ENCODE results near the gene LRGUK.
"Not testable (repeated sequence)": the region's sequence is repeated elsewhere in the genome, so short reads cannot be mapped to it uniquely, and the experiment has no call there.

Gene LRGUK

DNA sequence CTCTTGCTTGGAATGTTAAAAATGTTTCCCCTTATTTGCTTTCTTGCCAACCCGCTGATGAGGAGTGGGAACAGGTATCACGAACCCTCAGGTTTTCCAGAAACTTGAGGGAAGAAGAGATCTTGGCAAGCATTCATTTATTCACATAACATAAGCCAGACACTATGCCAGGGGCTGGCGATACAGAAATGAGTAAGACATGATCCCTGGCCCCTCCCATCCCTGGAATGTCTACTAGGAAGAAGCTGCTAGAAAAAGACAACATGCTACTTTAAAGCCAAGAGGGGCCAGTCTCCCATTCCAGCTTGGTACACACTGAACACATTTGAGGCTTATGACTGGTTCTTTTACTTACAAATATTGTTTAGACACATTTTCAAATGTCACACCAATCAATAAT, 163.1 kb downstream of the LRGUK start:
- TF ChIP-seq, protein P1, sequence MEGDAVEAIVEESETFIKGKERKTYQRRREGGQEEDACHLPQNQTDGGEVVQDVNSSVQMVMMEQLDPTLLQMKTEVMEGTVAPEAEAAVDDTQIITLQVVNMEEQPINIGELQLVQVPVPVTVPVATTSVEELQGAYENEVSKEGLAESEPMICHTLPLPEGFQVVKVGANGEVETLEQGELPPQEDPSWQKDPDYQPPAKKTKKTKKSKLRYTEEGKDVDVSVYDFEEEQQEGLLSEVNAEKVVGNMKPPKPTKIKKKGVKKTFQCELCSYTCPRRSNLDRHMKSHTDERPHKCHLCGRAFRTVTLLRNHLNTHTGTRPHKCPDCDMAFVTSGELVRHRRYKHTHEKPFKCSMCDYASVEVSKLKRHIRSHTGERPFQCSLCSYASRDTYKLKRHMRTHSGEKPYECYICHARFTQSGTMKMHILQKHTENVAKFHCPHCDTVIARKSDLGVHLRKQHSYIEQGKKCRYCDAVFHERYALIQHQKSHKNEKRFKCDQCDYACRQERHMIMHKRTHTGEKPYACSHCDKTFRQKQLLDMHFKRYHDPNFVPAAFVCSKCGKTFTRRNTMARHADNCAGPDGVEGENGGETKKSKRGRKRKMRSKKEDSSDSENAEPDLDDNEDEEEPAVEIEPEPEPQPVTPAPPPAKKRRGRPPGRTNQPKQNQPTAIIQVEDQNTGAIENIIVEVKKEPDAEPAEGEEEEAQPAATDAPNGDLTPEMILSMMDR (IDR thresholded peaks at IDR 0.05; ENCODE audit: insufficient read depth, low read length, poor library complexity, severe bottlenecking), result no peak
- no peak overlapping the region for H3K4me3 ChIP-seq (replicated peaks; ENCODE audit: low read depth, low read length)
- H3K27me3 ChIP-seq (replicated peaks; ENCODE audit: control insufficient read depth, insufficient read depth, low read length), result no peaks in the 10 kb centered on the region
- H3K36me3 ChIP-seq (ENCODE audit: control insufficient read depth, insufficient read depth, low read length), result peaks cover 3% of the 10 kb centered on the region; the same call in 1 of the 2 replicates
- DNase-seq (ENCODE audit: extremely low read depth, insufficient read length), result no peak

DNA sequence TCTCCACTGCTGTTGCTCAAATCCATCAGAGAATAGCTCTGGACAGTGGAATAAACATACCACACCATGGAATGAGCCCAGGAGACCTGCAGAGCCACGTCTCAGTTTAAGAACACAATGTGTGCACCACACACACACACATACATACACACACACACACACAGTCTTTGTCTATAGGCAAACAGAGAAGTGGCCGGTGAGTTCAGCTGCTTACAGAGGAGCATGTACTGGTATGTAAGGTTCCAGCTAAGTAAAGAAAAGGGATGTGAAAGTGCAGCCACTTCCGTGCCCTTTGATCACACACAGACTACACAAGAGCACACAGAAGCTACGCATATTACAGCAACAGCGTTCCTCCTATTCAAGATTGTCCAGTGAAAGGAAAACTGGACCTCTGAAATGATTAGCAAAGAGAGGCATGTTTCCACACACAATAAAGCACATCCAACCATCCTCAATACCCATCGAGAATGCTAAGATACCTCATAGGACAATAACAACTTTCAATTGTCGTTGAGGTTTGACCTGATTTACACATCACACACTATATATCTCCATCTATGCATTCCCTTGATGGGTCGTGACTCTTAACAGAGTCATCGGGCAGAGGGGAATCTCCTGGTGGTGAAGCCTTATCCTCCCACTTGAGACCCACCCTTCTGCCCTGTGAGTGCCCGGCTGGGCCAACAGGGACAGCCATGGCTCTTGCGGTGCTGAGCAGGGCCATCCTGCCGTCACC, 166.0 kb downstream of the LRGUK start:
- Histone ChIP-seq H3K4me3 (replicated peaks; ENCODE audit: low read depth, low read length) (no peak overlapping the region), H3K36me3 (ENCODE audit: control insufficient read depth, insufficient read depth, low read length) (peaks cover 3% of the 10 kb centered on the region; the same call in 1 of the 2 replicates), H3K27me3 (replicated peaks; ENCODE audit: control insufficient read depth, insufficient read depth, low read length) (no peaks in the 10 kb centered on the region)
- DNase-seq (ENCODE audit: extremely low read depth, insufficient read length), result peak; percentile 52
- TF ChIP-seq, protein P1 (IDR thresholded peaks at IDR 0.05; ENCODE audit: insufficient read depth, low read length, poor library complexity, severe bottlenecking), result no peak

DNA sequence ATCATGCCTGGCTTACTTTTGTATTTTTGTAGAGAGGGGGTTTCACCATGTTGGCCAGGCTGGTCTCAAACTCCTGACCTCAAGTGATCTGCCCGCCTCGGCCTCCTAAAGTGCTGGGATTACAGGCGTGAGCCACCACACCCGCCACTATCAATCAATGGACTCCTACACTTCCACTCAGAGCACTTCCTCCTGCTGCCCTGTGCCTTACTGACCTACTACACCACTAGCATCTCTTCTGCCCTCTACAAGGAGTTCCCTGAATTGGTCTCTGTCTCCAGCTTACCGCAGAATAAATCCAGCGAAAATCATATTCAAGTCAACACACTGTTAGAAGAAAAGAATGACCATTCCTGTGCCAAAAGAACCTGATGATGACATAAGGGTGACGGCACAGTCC, 168.8 kb downstream of the LRGUK start:
- H3K36me3 ChIP-seq (ENCODE audit: control insufficient read depth, insufficient read depth, low read length); H3K27me3 ChIP-seq (replicated peaks; ENCODE audit: control insufficient read depth, insufficient read depth, low read length); H3K4me3 ChIP-seq (replicated peaks; ENCODE audit: low read depth, low read length); DNase-seq (ENCODE audit: extremely low read depth, insufficient read length): not testable (repeated sequence)

DNA sequence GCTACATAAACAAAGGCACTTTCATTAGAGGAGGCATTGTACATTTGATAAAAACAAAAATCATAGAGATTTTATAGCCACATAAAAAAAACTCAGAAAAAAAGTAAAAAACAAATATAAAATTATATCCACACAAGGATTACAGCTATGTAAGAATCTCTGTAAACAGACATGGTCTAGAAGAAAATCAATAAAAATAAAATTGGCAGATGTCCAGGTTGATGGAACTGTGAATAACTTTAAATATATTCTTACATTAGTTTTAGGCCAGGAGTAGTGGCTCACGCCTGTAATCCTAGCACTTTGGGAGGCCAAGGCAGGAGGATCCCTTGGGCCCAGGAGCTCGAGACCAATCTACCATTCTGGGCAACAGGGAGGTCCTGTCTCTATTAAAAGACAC, 170.3 kb downstream of the LRGUK start:
- H3K27me3 ChIP-seq (replicated peaks; ENCODE audit: control insufficient read depth, insufficient read depth, low read length), result no peaks in the 10 kb centered on the region
- TF ChIP-seq, protein P1 (IDR thresholded peaks at IDR 0.05; ENCODE audit: insufficient read depth, low read length, poor library complexity, severe bottlenecking), result no peak
- H3K4me3 ChIP-seq (replicated peaks; ENCODE audit: low read depth, low read length), result no peak overlapping the region
- DNase-seq (ENCODE audit: extremely low read depth, insufficient read length), result no peak
- peaks cover 8% of the 10 kb centered on the region for H3K36me3 ChIP-seq (ENCODE audit: control insufficient read depth, insufficient read depth, low read length)

DNA sequence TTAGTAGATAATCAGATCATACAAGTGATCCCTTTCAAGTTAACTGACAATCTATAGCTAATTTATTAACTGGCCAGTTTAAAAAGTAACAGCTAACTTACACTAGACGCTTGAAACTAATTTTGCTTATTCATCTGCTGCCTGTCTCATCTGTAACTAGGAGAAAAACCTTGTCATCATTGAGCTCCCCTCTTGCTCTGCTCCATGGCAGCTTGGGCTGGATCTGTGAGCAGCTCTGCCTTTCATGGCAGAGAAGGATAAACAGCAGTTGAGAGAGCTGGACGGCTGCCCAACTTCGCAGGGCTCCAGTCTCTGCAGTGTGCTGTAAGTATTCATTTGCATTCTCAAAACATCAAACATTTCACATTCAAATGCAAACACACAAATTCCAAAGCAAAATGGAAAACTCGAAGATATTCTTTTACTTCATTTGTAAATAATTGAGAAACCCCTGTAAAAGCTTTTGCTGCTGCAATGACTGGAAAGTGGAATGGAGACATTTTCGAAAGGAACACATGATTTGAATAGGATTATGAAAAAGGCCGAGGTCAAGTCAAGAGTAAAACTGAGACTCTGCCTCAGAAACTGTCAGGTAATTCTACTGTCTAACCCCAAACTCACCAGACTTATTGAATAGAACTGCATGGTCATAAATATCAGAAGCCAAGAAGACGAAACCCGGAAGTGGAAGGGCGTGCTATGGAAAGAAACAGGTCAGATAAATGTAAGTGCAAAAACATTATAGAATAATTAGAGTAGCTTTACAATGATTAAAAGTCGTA, 172.0 kb downstream of the LRGUK start:
- peaks cover 7% of the 10 kb centered on the region for H3K36me3 ChIP-seq (ENCODE audit: control insufficient read depth, insufficient read depth, low read length)
- DNase-seq (ENCODE audit: extremely low read depth, insufficient read length), result no peak
- TF ChIP-seq, protein P1 (IDR thresholded peaks at IDR 0.05; ENCODE audit: insufficient read depth, low read length, poor library complexity, severe bottlenecking), result no peak
- H3K4me3 ChIP-seq (replicated peaks; ENCODE audit: low read depth, low read length), result no peak overlapping the region
- H3K27me3 ChIP-seq (replicated peaks; ENCODE audit: control insufficient read depth, insufficient read depth, low read length), result no peaks in the 10 kb centered on the region

DNA sequence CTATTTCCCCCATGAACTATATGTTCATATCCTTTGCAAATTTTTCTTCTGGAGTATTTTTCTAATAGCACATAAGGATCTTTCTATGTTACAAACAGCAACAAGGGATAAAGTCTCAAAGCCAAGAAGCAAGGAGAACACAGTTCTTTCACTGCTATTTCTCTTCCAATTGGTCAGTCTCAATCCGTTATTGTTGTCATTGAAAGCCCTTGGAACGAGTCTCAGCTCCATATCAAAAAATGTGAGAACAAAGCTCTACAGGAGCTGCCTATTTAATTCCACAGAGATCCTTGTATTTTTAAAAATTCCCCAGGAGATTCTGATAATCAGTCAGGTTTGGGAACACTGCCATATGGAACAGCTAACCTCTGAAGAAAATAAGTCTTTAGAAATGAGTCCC, 173.8 kb downstream of the LRGUK start:
- H3K4me3 ChIP-seq (replicated peaks; ENCODE audit: low read depth, low read length), result no peak overlapping the region
- no peaks in the 10 kb centered on the region for H3K27me3 ChIP-seq (replicated peaks; ENCODE audit: control insufficient read depth, insufficient read depth, low read length)
- peaks cover 5% of the 10 kb centered on the region for H3K36me3 ChIP-seq (ENCODE audit: control insufficient read depth, insufficient read depth, low read length)
- DNase-seq (ENCODE audit: extremely low read depth, insufficient read length), result no peak
- TF ChIP-seq, protein P1 (IDR thresholded peaks at IDR 0.05; ENCODE audit: insufficient read depth, low read length, poor library complexity, severe bottlenecking), result no peak
